PFSK-1 (cell line): ENCODE results near the gene SIVA1. TPM values are rescaled to one million over a fixed set of nuclear protein-coding genes. Genes with fewer than 3 reads are reported as not detected.

Experiments used
- FOXP2 ChIP-seq: optimal IDR thresholded peaks from 2 replicates; pipeline ENCODE3; 2011; ENCODE audit warnings: borderline replicate concordance, control low read depth, inconsistent platforms; ENCODE audit not compliant: insufficient read depth; ENCODE audit errors: extremely low read length, extremely low read depth
- POLR2AphosphoS5 ChIP-seq: IDR thresholded peaks from 2 replicates; pipeline ENCODE4 v1.6.1; 2012; ENCODE audit warnings: low read depth, mild to moderate bottlenecking, control low read depth, low read length, moderate library complexity
- REST ChIP-seq, 2 experiments: IDR thresholded peaks; 2 replicates each; pipeline versions ENCODE4 v1.6.1 to v1.8.0; 2011 to 2012; ENCODE audit warnings: low read depth in 2 of 2, low read length in 2 of 2, control low read depth in 1 of 2, inconsistent platforms in 1 of 2, mild to moderate bottlenecking in 1 of 2, moderate library complexity in 1 of 2; ENCODE audit not compliant: insufficient read depth in 1 of 2
- SIN3A ChIP-seq: IDR thresholded peaks from 2 replicates; pipeline ENCODE4 v1.6.1; 2012; ENCODE audit warnings: mild to moderate bottlenecking, low read length, moderate library complexity, borderline replicate concordance; ENCODE audit not compliant: insufficient read depth
- TAF1 ChIP-seq: IDR thresholded peaks from 2 replicates; pipeline ENCODE4 v1.6.1; 2012; ENCODE audit warnings: low read length, control low read depth, borderline replicate concordance; ENCODE audit not compliant: insufficient read depth
- polyA plus RNA-seq: library from polyadenylated mRNA; unstranded; fragments of >200 nt; gene quantifications from one replicate; pipeline ENCODE4 v1.2.1, GENCODE V29; 2012; ENCODE audit warnings: low read depth, missing spikeins; ENCODE audit not compliant: insufficient read length

SIVA1 gene
- 135 TPM for polyA plus RNA-seq

GRCh38 chr14:104752735-104753527, at the start of gene SIVA1:
SIVA1 (plus strand) TSS chr14:104753147; CDS start chr14:104753202, 55 bp downstream.
- TF ChIP-seq SIN3A (no peak), FOXP2 (peak; percentile 84), POLR2AphosphoS5 (peak; percentile 70; the same call in 1 of the 2 replicates), REST (IDR thresholded peaks at IDR 0.05; ENCODE audit: insufficient read depth in 1 of 2, low read depth in 2 of 2, low read length in 2 of 2) (no peak), TAF1 (no peak)

GRCh38 chr14:104703269-104703668, 49.7 kb upstream of the SIVA1 start:
- TF ChIP-seq POLR2AphosphoS5: no peak
- TF ChIP-seq SIN3A: no peak
- no peak for TF ChIP-seq FOXP2
- TF ChIP-seq REST (IDR thresholded peaks at IDR 0.05; ENCODE audit: insufficient read depth in 1 of 2, low read depth in 2 of 2, low read length in 2 of 2): no peak
- TF ChIP-seq TAF1: no peak

- TF ChIP-seq REST (IDR thresholded peaks at IDR 0.05; ENCODE audit: insufficient read depth in 1 of 2, low read depth in 2 of 2, low read length in 2 of 2) (no peak), SIN3A (no peak), TAF1 (no peak), POLR2AphosphoS5 (no peak), FOXP2 (no peak)
Measured at GRCh38 chr14:104704252-104704651, 48.7 kb upstream of the SIVA1 start.

- TF ChIP-seq TAF1 (no peak), FOXP2 (no peak), REST (IDR thresholded peaks at IDR 0.05; ENCODE audit: insufficient read depth in 1 of 2, low read depth in 2 of 2, low read length in 2 of 2) (no peak), POLR2AphosphoS5 (no peak), SIN3A (no peak)
Measured at GRCh38 chr14:104705340-104706047, 47.5 kb upstream of the SIVA1 start.
